Fibroblast of the conjunctiva (primary cell): ENCODE results near the gene MRPL16.
"Not testable (repeated sequence)": the region's sequence is repeated elsewhere in the genome, so short reads cannot be mapped to it uniquely, and the experiment has no call there.

Experiments used
- DNase-seq: peaks from one replicate; pipeline ENCODE4 v3.0.0-alpha.2; 2010; ENCODE audit warnings: low read depth

MRPL16 gene

GRCh38 chr11:59810911-59811259 is 307 bp upstream of the MRPL16 start:
- no peak for DNase-seq

DNA sequence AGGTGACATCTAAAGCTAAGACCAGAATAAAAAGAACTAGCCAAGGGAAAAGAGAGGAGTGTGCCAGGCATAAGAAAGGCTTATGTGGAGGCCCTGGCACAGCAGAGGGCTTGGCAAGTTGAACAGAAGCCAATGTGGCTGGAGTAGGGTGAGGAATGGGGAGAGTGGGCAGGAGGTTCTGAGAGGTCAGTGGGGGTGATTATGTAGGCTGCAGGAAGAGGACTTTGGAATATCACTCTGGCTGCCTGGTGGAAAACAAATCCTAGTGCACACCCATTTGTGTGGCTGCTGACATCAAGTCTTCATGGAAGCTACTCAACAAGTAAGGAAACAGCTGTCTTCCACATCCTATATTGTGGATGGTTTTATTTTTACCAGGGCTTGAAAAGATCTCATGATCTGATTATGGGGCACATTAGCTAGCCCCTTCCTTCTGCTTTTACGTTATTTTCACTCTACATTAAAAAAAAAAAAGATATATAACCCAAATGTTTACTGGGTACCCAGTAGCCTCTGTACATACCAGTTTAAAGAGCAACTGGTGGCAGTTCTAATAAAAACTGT is 3.4 kb downstream of the MRPL16 start:
- no peak for DNase-seq

DNA sequence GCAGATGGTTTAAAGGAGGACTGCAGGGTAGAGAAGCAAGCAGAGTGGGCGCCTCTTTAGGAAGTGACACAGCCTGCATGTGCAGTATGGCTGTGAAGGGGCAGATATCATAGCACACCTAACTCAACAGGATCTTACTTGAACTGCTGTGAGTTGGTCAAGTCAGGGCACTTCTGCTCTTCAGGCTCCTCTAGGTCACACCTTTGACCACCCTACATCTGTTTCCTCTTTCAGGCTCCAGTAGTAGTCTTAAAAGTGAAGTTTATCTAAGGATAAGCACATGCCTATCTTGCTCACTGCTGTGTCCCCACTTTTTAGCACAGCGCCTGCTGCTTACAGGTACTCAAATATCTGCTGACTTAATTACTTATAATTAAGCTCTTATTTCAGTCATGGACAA is 6.5 kb downstream of the MRPL16 start:
- no peak for DNase-seq

DNA sequence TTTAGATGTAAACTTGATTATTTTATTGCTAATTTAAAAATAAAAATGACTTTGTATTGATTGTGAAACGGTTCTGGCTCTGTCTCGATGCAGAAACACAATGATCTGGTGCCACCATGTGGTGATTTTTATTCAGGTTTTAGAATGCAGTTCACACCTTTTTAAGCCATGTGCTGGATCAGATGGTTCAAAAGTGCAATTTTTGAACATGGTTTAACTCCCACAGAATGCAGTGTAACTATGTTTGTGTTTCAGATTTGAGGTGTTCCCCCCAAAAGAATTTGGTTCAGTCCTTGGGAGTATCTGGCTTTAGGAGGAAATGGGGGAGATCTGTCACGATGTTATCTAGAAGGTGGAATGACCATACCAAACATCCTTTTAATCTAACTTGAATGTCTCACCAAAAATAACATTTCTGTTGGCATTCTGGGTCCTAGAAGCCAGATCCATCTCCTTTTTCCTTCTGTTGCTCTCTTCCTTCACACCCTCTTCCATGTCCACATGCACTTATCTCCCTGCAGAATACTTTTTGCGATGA is 7.9 kb downstream of the MRPL16 start:
- peak; percentile 28 for DNase-seq

- DNase-seq: peak; percentile 13
Observed at GRCh38 chr11:59801981-59802638, 8.5 kb downstream of the MRPL16 start.

DNA sequence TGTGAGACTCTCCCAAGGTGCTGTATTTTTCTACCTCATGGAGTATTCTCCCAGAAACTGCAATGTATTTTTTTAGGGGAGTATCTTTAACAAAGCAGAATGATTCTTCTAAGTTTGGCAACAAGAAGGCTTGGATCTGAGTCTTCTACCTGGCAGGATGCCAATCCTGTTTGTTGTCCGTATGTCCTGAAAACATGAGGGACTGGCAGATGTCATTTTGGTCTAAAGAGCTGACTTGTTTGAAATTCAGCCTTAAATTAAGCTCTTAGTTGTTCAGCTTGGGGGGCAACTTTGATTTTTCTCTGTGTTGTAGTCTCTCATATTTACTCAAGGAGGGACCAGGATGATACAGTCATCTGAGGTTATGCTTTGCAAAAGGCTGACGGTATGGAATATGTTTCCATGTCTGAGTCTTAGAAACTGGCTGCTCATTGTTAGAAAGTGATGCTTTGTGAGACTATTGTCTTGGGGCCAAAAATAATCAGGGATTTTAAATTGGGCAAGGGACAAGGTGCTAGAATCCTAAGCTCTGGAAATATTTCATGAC is 9.3 kb downstream of the MRPL16 start:
- DNase-seq: no peak

- no peak for DNase-seq
Observed at GRCh38 chr11:59800390-59801025, 10.1 kb downstream of the MRPL16 start.

GRCh38 chr11:59794417-59794816 is 16.2 kb downstream of the MRPL16 start:
- DNase-seq: no peak

- DNase-seq: no peak
Observed at GRCh38 chr11:59792507-59792906, 18.1 kb downstream of the MRPL16 start.

GRCh38 chr11:59791639-59792038 is 18.9 kb downstream of the MRPL16 start:
- no peak for DNase-seq

- DNase-seq: no peak
Observed at GRCh38 chr11:59787816-59788215, 22.8 kb downstream of the MRPL16 start.

- no peak for DNase-seq
Observed at GRCh38 chr11:59787255-59787588, 23.4 kb downstream of the MRPL16 start.

DNA sequence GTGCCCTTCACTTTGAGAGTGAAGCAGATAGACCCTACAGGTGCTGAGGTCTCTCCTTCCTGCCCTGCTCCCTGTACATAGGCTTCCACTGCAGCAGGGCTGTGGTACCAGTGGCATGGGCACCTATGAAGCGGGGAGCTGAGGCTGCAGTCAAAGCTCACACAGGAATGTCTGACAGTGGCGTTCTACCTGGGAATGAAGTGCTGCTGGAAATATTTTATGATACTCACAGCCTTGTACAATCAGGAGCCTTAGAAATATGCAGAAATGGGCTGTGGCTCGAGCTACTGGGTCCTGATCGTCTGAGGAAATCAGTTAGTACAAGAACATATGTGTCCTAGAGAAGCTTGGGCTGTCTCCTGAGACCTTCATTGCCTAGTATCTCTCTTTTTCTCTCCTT is 24.8 kb downstream of the MRPL16 start:
- no peak for DNase-seq

DNA sequence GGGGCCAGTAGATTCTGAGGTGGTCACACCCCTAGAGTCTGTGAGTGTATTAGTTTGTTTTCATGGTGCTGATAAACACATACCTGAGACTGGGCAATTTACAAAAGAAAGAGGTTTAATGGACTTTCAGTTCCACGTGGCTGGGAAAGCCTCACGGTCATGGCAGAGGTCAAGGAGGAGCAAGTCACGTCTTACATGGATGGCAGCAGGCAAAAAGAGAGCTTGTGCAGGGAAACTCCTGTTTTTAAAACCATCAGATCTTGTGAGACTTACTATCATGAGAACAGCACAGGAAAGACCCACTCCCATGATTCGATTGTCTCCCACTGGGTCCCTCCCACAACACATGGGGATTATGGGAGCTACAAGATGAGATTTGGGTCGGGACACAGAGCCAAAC is 26.1 kb downstream of the MRPL16 start:
- not testable (repeated sequence) for DNase-seq

DNA sequence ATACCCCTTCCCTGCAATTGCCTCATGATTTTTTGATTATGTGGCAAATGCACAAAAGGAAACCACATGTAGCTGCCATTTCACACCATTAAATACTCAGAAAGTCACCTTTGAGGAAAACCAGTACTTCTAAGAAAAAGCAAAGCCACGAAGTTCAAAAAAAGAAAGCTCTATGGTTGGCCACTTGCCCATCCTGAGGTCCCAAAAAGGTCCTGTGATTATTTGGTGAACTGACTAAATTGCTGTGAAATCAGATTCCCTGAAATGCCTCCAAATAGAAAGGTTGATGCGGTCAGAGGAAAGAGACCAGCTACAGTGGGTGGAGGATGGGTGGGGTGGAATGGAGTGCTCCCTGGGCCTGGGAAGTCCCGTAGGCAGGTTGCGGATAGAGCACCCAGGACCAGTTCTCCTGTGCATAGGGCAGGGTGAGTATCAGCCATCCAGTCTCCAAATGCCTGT is 26.9 kb downstream of the MRPL16 start:
- no peak for DNase-seq

DNA sequence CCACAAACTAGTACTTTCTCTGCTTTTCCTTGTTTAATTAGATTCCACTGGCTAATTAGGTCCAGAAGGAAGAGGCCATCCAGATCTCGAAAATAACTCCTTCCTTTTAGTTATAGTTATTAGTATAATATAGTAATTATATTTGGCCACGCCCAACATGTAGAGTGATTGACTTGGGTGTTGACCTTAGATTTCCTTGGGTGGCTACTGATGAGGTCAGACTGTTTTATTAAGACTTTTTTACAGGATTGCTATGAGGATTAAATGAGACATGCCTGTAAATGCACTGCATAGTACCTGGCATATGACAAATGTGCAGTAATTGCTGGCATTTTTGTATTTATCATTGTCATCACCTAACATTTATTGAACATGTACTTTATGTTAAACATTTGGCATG is 28.5 kb downstream of the MRPL16 start:
- no peak for DNase-seq

GRCh38 chr11:59779487-59779886 is 31.1 kb downstream of the MRPL16 start:
- DNase-seq: no peak

DNA sequence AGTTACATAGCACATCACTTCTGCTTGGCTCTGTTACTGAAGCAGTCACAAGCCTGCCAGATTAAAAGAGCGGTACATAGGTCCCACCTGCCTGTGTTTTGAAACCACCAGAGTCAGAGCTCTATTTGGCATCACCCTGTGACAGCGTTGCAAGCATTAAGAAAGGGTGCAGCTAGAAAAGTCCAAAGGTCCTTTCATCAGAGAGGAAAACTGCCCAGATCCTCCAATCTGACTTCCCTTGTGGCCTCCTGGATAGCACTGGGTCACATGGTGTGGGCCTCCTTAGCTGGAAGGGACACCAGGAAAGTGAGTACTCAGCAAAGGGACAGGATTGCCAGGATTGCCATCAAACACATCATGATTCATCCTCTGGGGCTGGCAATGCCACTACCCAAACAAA is 32.5 kb downstream of the MRPL16 start:
- no peak for DNase-seq

DNA sequence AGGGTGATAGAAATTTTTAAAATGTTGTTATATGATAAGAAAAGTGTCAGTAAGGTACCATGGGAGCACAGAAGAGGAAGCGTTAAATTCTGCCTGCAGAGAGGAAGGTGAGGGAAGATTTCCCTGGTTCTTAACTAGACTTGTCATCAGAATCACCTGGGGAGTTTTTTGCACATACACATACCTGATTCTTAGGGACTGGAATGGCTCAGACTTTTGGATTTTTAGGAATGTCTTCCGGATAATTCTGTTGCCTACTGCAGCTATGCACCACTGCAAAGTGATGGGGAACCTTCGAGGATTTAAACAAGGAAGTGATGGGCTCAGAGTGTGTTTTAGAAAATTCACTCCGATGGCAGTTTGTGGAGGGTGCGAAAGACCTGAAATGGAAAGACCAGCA is 33.5 kb downstream of the MRPL16 start:
- DNase-seq: no peak

GRCh38 chr11:59776210-59777066 is 34.1 kb downstream of the MRPL16 start:
- no peak for DNase-seq

DNA sequence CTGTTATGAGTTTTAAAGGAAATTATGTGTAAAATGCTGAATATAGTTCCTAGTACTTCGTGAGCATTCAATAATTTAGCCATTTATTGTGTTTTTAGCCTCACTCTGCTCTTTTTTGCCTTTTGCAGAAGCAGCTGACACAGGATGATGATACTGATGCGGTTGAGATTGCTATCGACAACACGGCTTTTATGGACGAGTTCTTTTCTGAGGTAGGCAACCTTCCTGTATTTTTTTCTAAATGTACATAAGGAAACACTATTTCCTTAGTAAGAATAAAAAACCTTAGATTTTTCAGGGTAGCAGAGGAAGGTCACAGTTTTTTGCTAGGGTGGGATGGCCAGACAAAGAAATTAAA is 37.5 kb downstream of the MRPL16 start:
- DNase-seq: no peak

GRCh38 chr11:59771605-59772004 is 39.0 kb downstream of the MRPL16 start:
- DNase-seq: no peak
